ENCODE data around the gene SLC9A2.

- TF ChIP-seq CTCF (IDR thresholded peaks at IDR 0.05) (no peak), EZH2 (IDR thresholded peaks at IDR 0.05) (no peak), EZH2phosphoT487 (IDR thresholded peaks at IDR 0.05) (no peak)
Observed at GRCh38 chr2:102597788-102598187, 21.6 kb upstream of the SLC9A2 start.

Measured in neural progenitor cell (in vitro differentiated cells).